Measurements from ENCODE around the gene TARS2.

DNA sequence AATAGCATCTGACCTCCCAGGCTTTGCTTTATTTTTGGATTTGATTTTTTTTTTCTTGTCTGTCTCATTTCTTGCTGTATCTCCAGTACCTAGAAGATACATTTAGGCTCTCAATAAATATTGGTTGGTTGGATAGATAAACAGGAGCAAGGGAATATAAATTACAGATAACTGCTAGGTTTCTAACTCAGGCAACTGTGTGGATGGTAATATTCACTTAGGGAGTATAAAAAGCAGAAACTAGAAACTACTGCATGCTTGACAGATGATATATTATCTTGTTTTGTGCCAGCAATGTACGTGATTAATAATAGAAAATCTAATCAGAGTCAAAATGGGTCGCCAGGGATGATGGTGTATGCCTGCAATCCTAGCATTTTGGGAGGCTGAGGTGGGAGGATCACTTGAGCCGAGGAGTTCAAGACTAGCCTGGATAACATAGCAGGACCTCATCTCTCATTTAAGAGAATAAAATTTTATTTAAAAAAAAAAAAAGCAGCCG lies 31.0 kb upstream of the TARS2 start:
- TF ChIP-seq, protein P1, sequence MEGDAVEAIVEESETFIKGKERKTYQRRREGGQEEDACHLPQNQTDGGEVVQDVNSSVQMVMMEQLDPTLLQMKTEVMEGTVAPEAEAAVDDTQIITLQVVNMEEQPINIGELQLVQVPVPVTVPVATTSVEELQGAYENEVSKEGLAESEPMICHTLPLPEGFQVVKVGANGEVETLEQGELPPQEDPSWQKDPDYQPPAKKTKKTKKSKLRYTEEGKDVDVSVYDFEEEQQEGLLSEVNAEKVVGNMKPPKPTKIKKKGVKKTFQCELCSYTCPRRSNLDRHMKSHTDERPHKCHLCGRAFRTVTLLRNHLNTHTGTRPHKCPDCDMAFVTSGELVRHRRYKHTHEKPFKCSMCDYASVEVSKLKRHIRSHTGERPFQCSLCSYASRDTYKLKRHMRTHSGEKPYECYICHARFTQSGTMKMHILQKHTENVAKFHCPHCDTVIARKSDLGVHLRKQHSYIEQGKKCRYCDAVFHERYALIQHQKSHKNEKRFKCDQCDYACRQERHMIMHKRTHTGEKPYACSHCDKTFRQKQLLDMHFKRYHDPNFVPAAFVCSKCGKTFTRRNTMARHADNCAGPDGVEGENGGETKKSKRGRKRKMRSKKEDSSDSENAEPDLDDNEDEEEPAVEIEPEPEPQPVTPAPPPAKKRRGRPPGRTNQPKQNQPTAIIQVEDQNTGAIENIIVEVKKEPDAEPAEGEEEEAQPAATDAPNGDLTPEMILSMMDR (IDR thresholded peaks at IDR 0.05) = no peak
- no peak for TF ChIP-seq EZH2 (IDR thresholded peaks at IDR 0.05)

All from neural progenitor cell (in vitro differentiated cells).